H9 (cell line): ENCODE data around the gene CYSLTR1. TPM values are rescaled to one million over a fixed set of nuclear protein-coding genes. Genes with fewer than 3 reads are reported as not detected.

ENCODE experiments used
- DNase-seq: peaks from one replicate; pipeline ENCODE4 v3.0.0-alpha.2; 2017
- H2AFZ ChIP-seq: one replicate; pipeline ENCODE4 v1.6.1; 2013; ENCODE audit warnings: mild to moderate bottlenecking, low read length, control low read depth, moderate library complexity
- H2AK5ac ChIP-seq: 2 replicates; pipeline ENCODE4 v1.6.1; 2013; ENCODE audit warnings: low read length, control low read depth, mixed read lengths; ENCODE audit not compliant: insufficient read length
- H2BK120ac ChIP-seq: one replicate; pipeline ENCODE4 v1.6.1; 2013; ENCODE audit warnings: low read depth, mild to moderate bottlenecking, low read length, control low read depth, inconsistent platforms; ENCODE audit not compliant: poor library complexity, severe bottlenecking
- H2BK12ac ChIP-seq: 2 replicates; pipeline ENCODE4 v1.6.1; 2013; ENCODE audit warnings: low read length, control low read depth, mixed read lengths, low read depth; ENCODE audit not compliant: insufficient read length
- H2BK15ac ChIP-seq: 2 replicates; pipeline ENCODE4 v1.6.1; 2013; ENCODE audit warnings: low read depth, low read length, control low read depth
- H2BK20ac ChIP-seq: one replicate; pipeline ENCODE4 v1.6.1; 2013; ENCODE audit warnings: low read depth, mild to moderate bottlenecking, low read length, control low read depth, inconsistent platforms; ENCODE audit not compliant: poor library complexity, severe bottlenecking
- H2BK5ac ChIP-seq: 2 replicates; pipeline ENCODE4 v1.6.1; 2013; ENCODE audit warnings: low read length, control low read depth, mixed read lengths; ENCODE audit not compliant: insufficient read length
- H3K14ac ChIP-seq: 2 replicates; pipeline ENCODE4 v1.6.1; 2013; ENCODE audit warnings: low read length, control low read depth; ENCODE audit not compliant: insufficient read depth
- H3K18ac ChIP-seq: 2 replicates; pipeline ENCODE4 v1.6.1; 2013; ENCODE audit warnings: low read depth, mild to moderate bottlenecking, mixed read lengths, low read length, control low read depth; ENCODE audit not compliant: insufficient read length
- H3K23ac ChIP-seq: 2 replicates; pipeline ENCODE4 v1.6.1; 2013; ENCODE audit warnings: low read length, control low read depth, mixed read lengths, low read depth; ENCODE audit not compliant: insufficient read length
- H3K23me2 ChIP-seq: 2 replicates; pipeline ENCODE4 v1.6.1; 2013; ENCODE audit warnings: low read depth, mild to moderate bottlenecking, mixed read lengths, low read length, control low read depth; ENCODE audit not compliant: insufficient read length, poor library complexity, severe bottlenecking
- H3K27ac ChIP-seq: 2 replicates; pipeline ENCODE4 v1.5.1; 2013; ENCODE audit warnings: low read length, control low read depth, mixed read lengths, low read depth; ENCODE audit not compliant: insufficient read length
- H3K27me3 ChIP-seq: 2 replicates; pipeline ENCODE4 v1.6.1; 2013; ENCODE audit warnings: low read length, control low read depth, inconsistent platforms; ENCODE audit not compliant: insufficient read depth
- H3K4ac ChIP-seq: 2 replicates; pipeline ENCODE4 v1.6.1; 2013; ENCODE audit warnings: low read depth, mild to moderate bottlenecking, control low read depth, inconsistent platforms, low read length, moderate library complexity
- H3K4me1 ChIP-seq: 2 replicates; pipeline ENCODE4 v1.6.1; 2013; ENCODE audit warnings: low read length, control low read depth, inconsistent platforms; ENCODE audit not compliant: insufficient read depth
- H3K4me2 ChIP-seq: 2 replicates; pipeline ENCODE4 v1.6.1; 2013; ENCODE audit warnings: low read length, control low read depth, mixed read lengths; ENCODE audit not compliant: insufficient read length, insufficient read depth
- H3K56ac ChIP-seq: 2 replicates; pipeline ENCODE4 v1.6.1; 2013; ENCODE audit warnings: low read depth, mild to moderate bottlenecking, mixed read lengths, low read length, control low read depth; ENCODE audit not compliant: insufficient read length
- H3K79me1 ChIP-seq: 2 replicates; pipeline ENCODE4 v1.6.1; 2013; ENCODE audit warnings: low read depth, mild to moderate bottlenecking, moderate library complexity, low read length, control low read depth, inconsistent platforms; ENCODE audit not compliant: insufficient read depth, poor library complexity, severe bottlenecking
- H3K79me2 ChIP-seq: 2 replicates; pipeline ENCODE4 v1.6.1; 2013; ENCODE audit warnings: low read length, control low read depth, inconsistent platforms; ENCODE audit not compliant: insufficient read depth
- H3K9ac ChIP-seq: 2 replicates; pipeline ENCODE4 v1.6.1; 2013; ENCODE audit warnings: low read length, control low read depth, mixed read lengths; ENCODE audit not compliant: insufficient read length; ENCODE audit errors: extremely low read depth
- H3K9me3 ChIP-seq: one replicate; pipeline ENCODE4 v1.6.1; 2013; ENCODE audit warnings: low read depth, low read length, inconsistent platforms; ENCODE audit not compliant: control insufficient read depth
- H3T11ph ChIP-seq: one replicate; pipeline ENCODE4 v1.6.1; 2013; ENCODE audit warnings: mild to moderate bottlenecking, low read length, control low read depth, inconsistent platforms
- H4K20me1 ChIP-seq: one replicate; pipeline ENCODE4 v1.6.1; 2013; ENCODE audit not compliant: control insufficient read depth, insufficient read length, insufficient read depth
- H4K5ac ChIP-seq: 2 replicates; pipeline ENCODE4 v1.6.1; 2013; ENCODE audit warnings: low read depth, mild to moderate bottlenecking, mixed read lengths, low read length, control low read depth; ENCODE audit not compliant: insufficient read length
- H4K8ac ChIP-seq: replicated peaks from 2 replicates; pipeline ENCODE4 v1.6.1; 2013; ENCODE audit warnings: low read length, control low read depth, mixed read lengths, low read depth; ENCODE audit not compliant: insufficient read length
- H4K91ac ChIP-seq: 2 replicates; pipeline ENCODE4 v1.6.1; 2013; ENCODE audit warnings: low read depth, mild to moderate bottlenecking, moderate library complexity, mixed read lengths, low read length, control low read depth; ENCODE audit not compliant: insufficient read length
- H3K27ac Mint-ChIP-seq, 3 experiments: 2 replicates in 2 of 3; 3 replicates in 1 of 3; pipeline ENCODE4 v1.8.0; 2020 to 2021; ENCODE audit warnings: mixed read lengths in 3 of 3, mild to moderate bottlenecking in 1 of 3, moderate library complexity in 1 of 3
- H3K27me3 Mint-ChIP-seq: 2 replicates; pipeline ENCODE4 v1.8.0; 2021; ENCODE audit warnings: low read depth, mild to moderate bottlenecking, moderate library complexity, mixed read lengths
- H3K36me3 Mint-ChIP-seq, 3 experiments: 2 replicates in 2 of 3; 3 replicates in 1 of 3; pipeline ENCODE4 v1.8.0; 2020 to 2021; ENCODE audit warnings: low read depth in 3 of 3, mixed read lengths in 3 of 3; ENCODE audit not compliant: insufficient read depth in 1 of 3
- H3K4me1 Mint-ChIP-seq, 2 experiments: 2 replicates each; pipeline ENCODE4 v1.8.0; 2020; ENCODE audit warnings: mixed read lengths in 2 of 2
- H3K4me3 Mint-ChIP-seq, 2 experiments: 2 replicates in 1 of 2; 3 replicates in 1 of 2; pipeline ENCODE4 v1.8.0; 2020 to 2021; ENCODE audit warnings: mild to moderate bottlenecking in 2 of 2, mixed read lengths in 2 of 2, moderate library complexity in 1 of 2
- H3K9me3 Mint-ChIP-seq, 2 experiments: 2 replicates in 1 of 2; 3 replicates in 1 of 2; pipeline ENCODE4 v1.8.0; 2020; ENCODE audit warnings: mild to moderate bottlenecking in 2 of 2, mixed read lengths in 2 of 2, moderate library complexity in 1 of 2
- WGBS: extraction: QIAGEN DNeasy Blood & Tissue Kit; methylation state at CpG from one replicate; pipeline ENCODE4 v1.1.7; 2013; ENCODE audit warnings: missing lambda C conversion rate, low lambda C conversion rate, mixed read lengths; ENCODE audit not compliant: insufficient read length; ENCODE audit errors: extremely low coverage; 5-methylcytosine and 5-hydroxymethylcytosine counted together
- total RNA-seq: library from RNA; stranded (reverse); gene quantifications from 2 replicates; pipeline ENCODE4 v1.2.1, GENCODE V29; 2021
- TF ChIP-seq, protein P1 (sequence below): fragments of 200-600 bp; sonication (generic); conservative IDR thresholded peaks from 3 replicates; pipeline ENCODE4 v1.8.0; 2021; ENCODE audit warnings: antibody characterized with exemption, mild to moderate bottlenecking

Gene CYSLTR1
- total RNA-seq, 1 experiment from 2014 or later, result not detected

DNA sequence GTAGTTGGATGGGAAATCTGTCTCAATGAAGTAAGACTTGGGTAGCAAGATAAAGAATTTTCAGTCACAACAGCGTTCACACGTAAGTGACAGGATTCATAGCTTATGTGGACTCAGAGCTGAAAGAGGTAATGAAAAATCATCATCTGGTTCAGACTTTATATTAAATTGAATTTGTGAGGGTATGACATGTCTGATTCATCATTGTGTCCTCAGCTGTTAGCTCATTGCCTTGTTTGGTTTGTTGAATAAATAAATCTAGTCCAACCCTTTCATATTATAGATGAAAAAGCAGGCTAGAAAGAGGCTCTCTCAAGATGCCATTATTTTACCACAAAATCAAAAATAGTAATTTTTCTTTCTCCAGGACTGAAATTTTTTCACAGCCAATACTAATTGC, 2.7 kb upstream of the CYSLTR1 start:
- Histone ChIP-seq H2BK20ac (no peak overlapping the region), H2BK15ac (no peak overlapping the region), H3K4me2 (no peak overlapping the region), H3K27me3 (no peaks in the 10 kb centered on the region), H3K4me1 (no peaks in the 10 kb centered on the region), H3K9me3 (peaks cover 25% of the 10 kb centered on the region), H3K56ac (no peak overlapping the region), H3K18ac (no peak overlapping the region), H3K23me2 (no peaks in the 10 kb centered on the region), H3K79me1 (no peaks in the 10 kb centered on the region), H2BK5ac (no peak overlapping the region), H3T11ph (no peak overlapping the region), H4K91ac (no peak overlapping the region), H4K5ac (no peak overlapping the region), H4K8ac (no peak overlapping the region), H3K14ac (no peak overlapping the region), H2BK120ac (no peak overlapping the region), H3K79me2 (no peaks in the 10 kb centered on the region), H2BK12ac (no peak overlapping the region), H3K4ac (no peak overlapping the region), H2AFZ (no peak overlapping the region), H3K23ac (no peak overlapping the region), H4K20me1 (no peaks in the 10 kb centered on the region), H3K9ac (no peak overlapping the region), H3K27ac (no peak overlapping the region), H2AK5ac (no peak overlapping the region)
- Mint-ChIP-seq H3K4me1 (peaks cover 15 to 17% of the 10 kb centered on the region in 2 experiments), H3K4me3 (no peak overlapping the region), H3K27ac (no peak overlapping the region), H3K27me3 (no peaks in the 10 kb centered on the region), H3K36me3 (peaks cover 0 to 2% (median 0%) of the 10 kb centered on the region in 3 experiments; a peak in 1 of 7 replicates), H3K9me3 (peaks cover 39 to 52% of the 10 kb centered on the region in 2 experiments)
- WGBS, result no CpG with 5 or more reads among the region's 2 CpGs
- TF ChIP-seq, protein P1, sequence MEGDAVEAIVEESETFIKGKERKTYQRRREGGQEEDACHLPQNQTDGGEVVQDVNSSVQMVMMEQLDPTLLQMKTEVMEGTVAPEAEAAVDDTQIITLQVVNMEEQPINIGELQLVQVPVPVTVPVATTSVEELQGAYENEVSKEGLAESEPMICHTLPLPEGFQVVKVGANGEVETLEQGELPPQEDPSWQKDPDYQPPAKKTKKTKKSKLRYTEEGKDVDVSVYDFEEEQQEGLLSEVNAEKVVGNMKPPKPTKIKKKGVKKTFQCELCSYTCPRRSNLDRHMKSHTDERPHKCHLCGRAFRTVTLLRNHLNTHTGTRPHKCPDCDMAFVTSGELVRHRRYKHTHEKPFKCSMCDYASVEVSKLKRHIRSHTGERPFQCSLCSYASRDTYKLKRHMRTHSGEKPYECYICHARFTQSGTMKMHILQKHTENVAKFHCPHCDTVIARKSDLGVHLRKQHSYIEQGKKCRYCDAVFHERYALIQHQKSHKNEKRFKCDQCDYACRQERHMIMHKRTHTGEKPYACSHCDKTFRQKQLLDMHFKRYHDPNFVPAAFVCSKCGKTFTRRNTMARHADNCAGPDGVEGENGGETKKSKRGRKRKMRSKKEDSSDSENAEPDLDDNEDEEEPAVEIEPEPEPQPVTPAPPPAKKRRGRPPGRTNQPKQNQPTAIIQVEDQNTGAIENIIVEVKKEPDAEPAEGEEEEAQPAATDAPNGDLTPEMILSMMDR, result no peak
- DNase-seq, result no peak
